GM18505 (cell line): Measurements from ENCODE around the gene IRX2.

Source experiments
- ATAC-seq: cut with Tn5 transposase; IDR thresholded peaks from one replicate; pipeline ENCODE4 v1.9.1; 2021; ENCODE audit not compliant: unreplicated experiment
- POLR2A ChIP-seq: IDR thresholded peaks from 4 replicates; pipeline ENCODE4 v1.6.1; 2011; ENCODE audit warnings: borderline replicate concordance; ENCODE audit not compliant: insufficient read depth, insufficient read length; ENCODE audit errors: extremely low read depth

IRX2 gene

DNA sequence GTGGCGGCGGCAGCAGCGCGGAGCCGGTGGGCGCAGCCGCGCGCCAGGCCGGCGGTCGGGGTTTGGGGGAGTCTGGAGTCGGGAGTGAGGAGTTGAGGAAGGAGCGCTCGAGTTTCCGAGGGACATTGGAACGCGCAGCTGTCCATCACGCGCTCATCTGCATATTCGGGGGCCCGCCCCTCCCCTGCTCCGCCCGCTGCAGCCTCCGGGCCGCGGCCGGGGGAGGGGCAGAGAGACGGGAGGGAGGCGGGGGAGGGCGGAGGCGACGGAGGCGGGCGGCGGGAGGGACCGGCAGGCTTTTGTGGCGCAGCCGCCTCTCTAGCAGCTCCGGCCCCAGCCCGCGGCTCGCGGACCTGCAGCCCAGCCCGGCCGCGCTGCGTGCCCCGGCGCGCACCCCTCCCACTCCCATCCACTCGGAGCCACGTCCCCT, at the start of gene IRX2:
TSS of gene IRX2 (minus strand) at position 86 of the 430 bp plus-strand sequence. CDS start 264 bp downstream, outside the sequence.
- ATAC-seq, result no peak
- TF ChIP-seq POLR2A, result no peak

DNA sequence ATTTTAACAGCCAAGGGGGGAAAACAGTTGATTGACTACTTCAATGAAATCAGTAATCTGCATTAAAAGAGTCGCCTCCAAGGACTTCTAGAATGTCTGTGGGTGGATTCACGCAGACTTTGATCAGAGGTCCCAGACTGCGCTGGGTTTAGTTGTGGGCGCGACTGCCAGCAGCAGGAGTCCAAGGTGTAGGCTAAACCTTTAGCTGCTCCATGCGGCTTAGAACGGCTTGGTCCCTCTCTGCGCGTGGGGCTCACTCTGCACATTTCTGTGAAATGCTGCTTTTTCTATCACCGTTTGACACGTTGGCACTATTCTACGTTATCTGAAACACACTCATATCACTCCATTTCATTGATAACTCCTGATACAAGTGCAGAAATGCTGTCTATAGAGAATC, 48.6 kb upstream of the IRX2 start:
- ATAC-seq, result no peak
- TF ChIP-seq POLR2A, result no peak

DNA sequence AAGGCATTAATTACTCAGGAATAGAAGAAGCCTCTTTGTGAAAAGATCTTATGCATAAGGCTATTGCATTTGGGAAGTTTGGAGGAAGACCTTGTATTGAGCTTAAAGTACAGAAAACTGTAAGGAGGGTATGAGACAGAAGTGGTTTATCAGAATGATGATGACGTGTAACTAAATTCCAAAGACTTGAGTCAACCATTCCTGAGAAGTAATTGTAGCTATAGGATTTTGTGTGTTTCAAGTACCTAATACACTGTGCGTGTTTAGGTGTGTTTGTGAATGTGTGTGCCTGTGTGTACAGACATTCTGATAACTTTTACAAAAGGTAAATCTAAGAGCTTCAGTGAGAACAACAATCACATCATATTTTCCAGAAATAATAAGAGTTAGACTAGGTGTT, 46.5 kb upstream of the IRX2 start:
- no peak for TF ChIP-seq POLR2A
- ATAC-seq, result no peak

DNA sequence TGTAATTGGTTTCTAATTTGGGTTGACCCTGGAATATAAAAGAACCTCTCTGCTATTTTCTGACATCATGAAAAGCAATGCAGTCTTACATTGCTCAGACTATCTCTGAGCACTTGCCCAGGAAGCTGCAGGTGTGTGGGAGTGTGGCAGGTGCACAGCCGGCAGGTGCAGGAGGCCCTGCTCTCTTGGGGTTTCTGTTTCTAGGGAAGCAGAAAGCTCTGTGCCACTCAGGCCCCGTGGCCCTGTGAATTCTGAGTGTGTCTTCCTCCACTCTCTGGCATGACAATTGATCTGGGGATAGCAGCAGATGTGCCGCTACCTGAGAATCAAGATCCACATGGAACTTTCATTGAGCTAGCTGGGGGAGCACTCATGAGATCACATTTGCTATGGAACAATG, 45.7 kb upstream of the IRX2 start:
- no peak for ATAC-seq
- no peak for TF ChIP-seq POLR2A

DNA sequence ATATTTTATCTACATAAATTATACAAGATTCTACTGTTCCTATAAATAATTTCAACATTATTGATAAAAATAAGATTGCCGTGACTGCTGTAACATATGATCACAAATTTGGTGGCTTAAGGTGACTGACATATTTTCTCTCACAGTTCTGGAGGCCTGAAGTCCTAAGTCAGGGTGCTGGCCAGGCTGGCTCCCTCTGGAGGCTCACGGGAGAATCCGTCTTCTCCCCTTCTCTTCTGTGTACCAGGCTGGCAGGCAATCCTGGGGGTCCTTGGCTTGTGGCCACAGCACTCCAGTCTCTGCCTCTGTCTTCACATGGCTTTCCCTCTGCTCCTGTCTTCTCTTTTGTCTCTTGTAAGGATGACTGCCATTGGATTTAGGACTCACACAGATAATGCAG, 31.7 kb upstream of the IRX2 start:
- ATAC-seq, result no peak
- TF ChIP-seq POLR2A, result no peak

GRCh38 chr5:2782658-2783057, 31.2 kb upstream of the IRX2 start:
- ATAC-seq, result no peak
- TF ChIP-seq POLR2A, result no peak

GRCh38 chr5:2780421-2781171, 29.1 kb upstream of the IRX2 start:
- no peak for TF ChIP-seq POLR2A
- ATAC-seq, result no peak

GRCh38 chr5:2779459-2779858, 28.0 kb upstream of the IRX2 start:
- no peak for TF ChIP-seq POLR2A
- ATAC-seq, result no peak

DNA sequence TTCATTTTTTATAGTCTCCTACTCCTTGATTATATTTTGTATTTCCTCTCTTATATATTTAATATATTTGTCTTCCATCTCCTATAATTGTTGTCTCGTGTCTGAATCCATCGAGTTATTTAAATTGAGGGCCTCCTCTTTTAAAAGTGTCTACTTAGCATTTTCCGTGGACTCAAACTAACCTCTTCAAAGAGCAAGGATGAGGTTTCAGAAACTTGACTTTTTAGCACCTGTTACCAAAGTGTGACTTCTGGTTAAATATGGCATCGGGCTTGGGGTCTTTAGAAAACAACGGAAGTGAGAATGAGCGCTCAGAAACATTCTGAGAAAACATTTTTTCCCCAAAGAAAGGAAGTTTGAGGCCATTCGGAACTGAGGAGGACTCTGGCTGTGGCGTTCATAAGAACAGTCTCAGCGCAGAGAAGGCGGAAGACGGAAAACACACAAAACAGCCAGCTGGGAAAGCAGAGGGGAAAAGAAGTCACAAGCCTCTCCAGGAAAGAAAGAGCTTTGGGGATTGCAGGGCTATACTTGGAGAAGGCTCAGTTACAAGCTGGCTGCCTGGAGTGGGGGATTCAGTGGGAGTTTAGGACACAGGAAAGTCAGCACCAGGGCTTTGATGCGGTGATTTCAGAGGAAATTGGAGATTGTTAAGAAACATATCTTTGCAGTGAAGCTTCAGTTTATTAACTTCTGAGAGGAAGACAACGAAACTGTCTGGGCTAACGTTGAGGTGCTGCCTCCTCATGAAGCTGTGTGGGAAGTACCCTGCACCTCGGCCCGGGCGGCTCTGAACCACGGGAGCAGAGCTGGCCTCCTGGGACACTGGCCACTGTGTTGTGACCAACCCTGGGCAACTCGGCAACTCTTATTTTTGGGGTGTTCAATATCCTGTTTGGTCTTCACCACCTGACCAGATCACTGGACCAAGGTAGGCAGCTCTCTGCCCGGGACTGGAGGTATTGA, 25.1 kb upstream of the IRX2 start:
- no peak for TF ChIP-seq POLR2A
- no peak for ATAC-seq

DNA sequence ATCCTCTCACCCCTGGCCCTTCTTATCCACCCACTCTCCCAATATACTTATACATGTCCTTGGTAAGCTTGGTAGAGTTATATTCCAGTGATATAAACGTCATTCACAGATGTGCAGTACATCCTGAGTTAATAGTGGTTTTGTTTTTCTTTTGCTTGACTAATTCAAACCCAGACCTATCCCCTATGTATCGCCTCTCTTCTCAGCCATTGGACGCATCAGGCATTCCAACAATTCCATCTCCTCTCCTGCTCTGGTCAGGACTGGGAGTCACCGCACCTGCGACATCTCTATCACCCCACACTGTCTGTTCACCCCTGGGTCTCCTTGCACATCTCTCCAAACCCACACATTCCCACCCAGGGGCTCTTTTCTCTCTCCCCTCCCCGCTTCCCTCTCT, 21.9 kb upstream of the IRX2 start:
- ATAC-seq, result no peak
- TF ChIP-seq POLR2A, result no peak

DNA sequence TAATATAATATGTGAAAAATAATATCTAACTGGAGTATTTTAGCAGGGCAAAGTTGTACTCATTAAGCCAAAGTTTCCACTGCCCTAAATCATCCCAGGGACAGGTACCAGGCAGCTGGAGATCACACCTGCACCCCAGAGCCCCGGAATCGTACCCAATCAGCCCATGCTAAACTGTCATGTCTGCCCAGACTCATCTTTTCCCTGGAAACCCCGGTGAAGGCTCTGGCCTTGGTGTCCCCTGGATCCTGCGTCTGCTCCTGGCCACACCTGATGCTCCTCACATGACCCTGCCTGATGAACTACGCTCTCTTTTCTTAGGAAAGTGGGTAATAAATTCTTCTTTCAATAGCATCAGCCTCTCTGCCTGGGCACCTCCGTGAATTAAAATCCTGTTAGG, 15.6 kb upstream of the IRX2 start:
- ATAC-seq, result no peak
- no peak for TF ChIP-seq POLR2A

DNA sequence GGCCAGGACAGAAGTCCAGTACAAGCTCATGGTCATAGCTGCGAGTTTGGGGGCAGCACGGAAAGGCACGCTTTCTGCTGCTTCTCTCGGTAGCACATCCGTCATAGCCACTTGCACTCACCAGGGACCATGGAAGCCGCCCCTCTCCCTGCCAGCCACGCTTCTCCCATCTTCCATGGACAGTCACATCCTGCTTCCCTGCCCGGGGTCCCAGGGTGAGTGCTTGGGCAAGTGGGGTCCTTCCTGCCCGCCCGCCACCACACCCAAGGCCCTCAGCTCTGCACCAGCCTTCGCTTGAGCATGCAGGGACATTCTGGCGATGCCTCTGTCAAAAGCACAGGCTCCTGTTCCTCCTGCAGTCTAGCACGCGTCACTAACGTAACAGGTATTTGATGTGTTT, 13.1 kb upstream of the IRX2 start:
- TF ChIP-seq POLR2A, result no peak
- ATAC-seq, result no peak

DNA sequence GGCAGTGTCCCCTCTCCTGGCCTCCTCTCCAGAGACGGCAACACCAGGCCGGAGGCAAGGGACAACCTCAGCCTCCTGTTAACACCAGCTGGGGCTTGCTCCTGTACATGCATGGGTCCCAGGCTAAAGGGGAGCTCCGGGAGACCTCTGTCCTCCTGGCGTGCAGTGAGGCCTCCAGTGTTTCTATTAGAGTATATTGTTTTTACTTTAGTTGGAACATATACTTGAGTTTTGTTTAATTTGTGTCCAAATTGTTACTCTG, 12.0 kb upstream of the IRX2 start:
- no peak for TF ChIP-seq POLR2A

GRCh38 chr5:2762744-2763532, 11.5 kb upstream of the IRX2 start:
- TF ChIP-seq POLR2A, result no peak
- ATAC-seq, result no peak

More for the DNA sequence above, 12.0 kb upstream of the IRX2 start:
- no peak for ATAC-seq

GRCh38 chr5:2761921-2762488, 10.5 kb upstream of the IRX2 start:
- no peak for ATAC-seq
- TF ChIP-seq POLR2A, result no peak
